Measurements from ENCODE around the gene PTPRD. TPM values are rescaled to one million over a fixed set of nuclear protein-coding genes. Genes with fewer than 3 reads are reported as not detected.

PTPRD gene
- total and polyA plus RNA-seq, 9 of the 15 experiments (the other 6 are each of a cell fraction or from before 2014, with no cell fraction given): 0.11 TPM; not detected in 8

- FAIRE-seq: no peak
Observed at GRCh38 chr9:8494571-8494970, 2118.2 kb downstream of the PTPRD start.

More at GRCh38 chr9:8494571-8494970, 2118.2 kb downstream of the PTPRD start:
- ChIA-PET CTCF (ENCODE audit: low intra/inter-chr PET ratio) (no interaction called here), POLR2A (no interaction called here)
- no peak overlapping the region for H3K27ac ChIP-seq (ENCODE audit: extremely low read depth, low read depth, low read length)
- H4K20me1 ChIP-seq (replicated peaks; ENCODE audit: control insufficient read depth, insufficient read depth, low read length): no peaks in the 10 kb centered on the region
- no peak overlapping the region for H3K9ac ChIP-seq (ENCODE audit: insufficient read depth in 1 of 2, low read depth in 2 of 2, low read length in 2 of 2)
- H3K4me3 ChIP-seq: no peak overlapping the region
- no peaks in the 10 kb centered on the region for H3K36me3 ChIP-seq (ENCODE audit: control insufficient read depth, insufficient read depth, low read length)
- no peaks in the 10 kb centered on the region for H3K9me3 ChIP-seq (replicated peaks; ENCODE audit: control insufficient read depth, insufficient read depth, low read depth, low read length)
- no peaks in the 10 kb centered on the region for H3K9me1 ChIP-seq (ENCODE audit: control insufficient read depth, insufficient read depth, low read length)
- WGBS (ENCODE audit: insufficient coverage, low coverage, missing lambda C conversion rate): 0% methylated on average over 4 of the region's 4 CpGs
- in situ Hi-C loops (cut with MboI) (no loop called here), intact Hi-C loops (cut with micrococcal nuclease) (no loop called here)
- TF ChIP-seq ZNF324 (CRISPR knock-in tag; IDR thresholded peaks at IDR 0.05) (no peak), SUPT5H (IDR thresholded peaks at IDR 0.05) (no peak), CXXC5 (CRISPR knock-in tag; IDR thresholded peaks at IDR 0.05) (no peak), ZC3H4 (CRISPR knock-in tag; IDR thresholded peaks at IDR 0.05; ENCODE audit: borderline replicate concordance) (no peak), USF2 (CRISPR knock-in tag; IDR thresholded peaks at IDR 0.05) (no peak), IFI16 (CRISPR knock-in tag; IDR thresholded peaks at IDR 0.05) (no peak), MNT (conservative IDR thresholded peaks at IDR 0.05) (no peak), KLF1 (tag; IDR thresholded peaks at IDR 0.05) (no peak), PHF21A (IDR thresholded peaks at IDR 0.05; ENCODE audit: borderline replicate concordance, low read depth) (no peak), FOXJ3 (CRISPR knock-in tag; IDR thresholded peaks at IDR 0.05) (no peak), ATF2 (CRISPR knock-in tag; IDR thresholded peaks at IDR 0.05) (no peak)
- H3K27me3 ChIP-seq (ENCODE audit: control insufficient read depth in 2 of 2, insufficient read depth in 2 of 2, low read length in 2 of 2): no peaks in the 10 kb centered on the region
- ATAC-seq (no peak), DNase-seq (ENCODE audit: extremely low read depth in 1 of 4, low spot score in 3 of 4) (no peak)
- BruUV-seq (replicated peaks): no TSS peak
- H3K79me2 ChIP-seq (ENCODE audit: control insufficient read depth, insufficient read depth, low read length): no peaks in the 10 kb centered on the region
- H3K4me1 ChIP-seq (replicated peaks in 1 of 2; ENCODE audit: control insufficient read depth in 2 of 2, insufficient read depth in 2 of 2, low read length in 2 of 2): no peaks in the 10 kb centered on the region
- no peak overlapping the region for H3K4me2 ChIP-seq (ENCODE audit: insufficient read depth, low read length)
- no peak overlapping the region for H2AFZ ChIP-seq (ENCODE audit: low read depth, low read length)
